A549 (cell line): Measurements from ENCODE around the gene CETP. TPM values are rescaled to one million over a fixed set of nuclear protein-coding genes. Genes with fewer than 3 reads are reported as not detected.

Experiments used
- ATAC-seq, 2 experiments: fragments of 200-7000 bp in 1 of 2; fragments of >200 bp in 1 of 2; cut with Nextera tagmentation in 1 of 2; cut with Tn5 transposase in 1 of 2; 3 replicates each; pipeline versions ENCODE4 v1.8.0 to v1.9.1; 2018 to 2020; ENCODE audit warnings: mild to moderate bottlenecking in 1 of 2, moderate library complexity in 1 of 2
- CTCF ChIA-PET: fragments of 300-600 bp; sonication (Branson Sonifier 250); formaldehyde crosslinking; extraction: SDS; loops from one replicate; lab custom pipeline; 2021; ENCODE audit warnings: antibody characterized with exemption, inconsistent platforms; lab: Yijun Ruan, JAX
- POLR2A ChIA-PET: fragments of 350-600 bp; formaldehyde crosslinking; extraction: SDS; loops from one replicate; lab custom pipeline; 2021; ENCODE audit warnings: antibody characterized with exemption, inconsistent platforms; lab: Yijun Ruan, JAX
- DNase-seq, 2 experiments: peaks; one replicate each; pipeline versions ENCODE4 v3.0.0 to v3.0.0-alpha.2; 2011 to 2016; ENCODE audit warnings: low read depth in 1 of 2, low spot score in 1 of 2
- FAIRE-seq: peaks from 2 replicates; lab custom pipeline; 2011; peaks lifted over from hg19 to GRCh38; lab: Jason Lieb, UNC
- H3K27ac ChIP-seq, 2 experiments: fragments of >200 bp; sonication (Bioruptor Twin); formaldehyde crosslinking; 3 replicates each; pipeline ENCODE4 v1.5.1; 2016 to 2017
- H3K4me1 ChIP-seq: fragments of >200 bp; sonication (Bioruptor Twin); formaldehyde crosslinking; 3 replicates; pipeline ENCODE4 v1.6.1; 2016
- H3K4me2 ChIP-seq: fragments of >200 bp; sonication (Bioruptor Twin); formaldehyde crosslinking; 3 replicates; pipeline ENCODE4 v1.6.1; 2016
- H3K4me3 ChIP-seq: fragments of >200 bp; sonication (Bioruptor Twin); formaldehyde crosslinking; 3 replicates; pipeline ENCODE4 v1.5.1; 2016
- H3K9me3 ChIP-seq: fragments of >200 bp; sonication (Bioruptor Twin); formaldehyde crosslinking; 3 replicates; pipeline ENCODE4 v1.6.1; 2016
- BHLHE40 ChIP-seq: IDR thresholded peaks from 2 replicates; pipeline ENCODE4 v1.6.1; 2012; ENCODE audit warnings: low read depth, low read length, inconsistent platforms
- CBX2 ChIP-seq: fragments of 200-600 bp; sonication (generic); IDR thresholded peaks from 2 replicates; pipeline ENCODE4 v1.6.1; 2016; ENCODE audit warnings: low read depth, mild to moderate bottlenecking, borderline replicate concordance
- CEBPB ChIP-seq, 2 experiments: fragments of >200 bp in 1 of 2; sonication (Bioruptor Twin) in 1 of 2; formaldehyde crosslinking in 1 of 2; IDR thresholded peaks; 2 replicates each; pipeline ENCODE4 v1.6.1; 2012 to 2016
- CTCF ChIP-seq: fragments of >200 bp; sonication (Bioruptor Twin); formaldehyde crosslinking; IDR thresholded peaks from 3 replicates; pipeline ENCODE4 v1.5.1; 2016
- EHMT2 ChIP-seq: fragments of 200-600 bp; sonication (generic); IDR thresholded peaks from 2 replicates; pipeline ENCODE4 v1.6.1; 2016; ENCODE audit warnings: antibody characterized with exemption, low read depth, mild to moderate bottlenecking, moderate library complexity
- EP300 ChIP-seq, 2 experiments: fragments of >200 bp; sonication (Bioruptor Twin); formaldehyde crosslinking; IDR thresholded peaks; 2 replicates in 1 of 2; 3 replicates in 1 of 2; pipeline ENCODE4 v1.6.1; 2016 to 2017
- FOXS1 ChIP-seq: fragments of 250-450 bp; sonication (Bioruptor Pico); IDR thresholded peaks from 2 replicates; pipeline ENCODE4 v1.5.0; 2020; ENCODE audit warnings: mild to moderate bottlenecking, moderate library complexity
- HES2 ChIP-seq: fragments of >200 bp; sonication (Bioruptor Twin); formaldehyde crosslinking; IDR thresholded peaks from 2 replicates; pipeline ENCODE4 v1.6.1; 2016
- HMGXB4 ChIP-seq: fragments of 250-450 bp; sonication (Bioruptor Pico); IDR thresholded peaks from 2 replicates; pipeline ENCODE4 v1.5.0; 2021; ENCODE audit warnings: mild to moderate bottlenecking, moderate library complexity, borderline replicate concordance
- JUN ChIP-seq, 2 experiments: fragments of >200 bp; sonication (Bioruptor Twin); formaldehyde crosslinking; IDR thresholded peaks; 2 replicates in 1 of 2; 3 replicates in 1 of 2; pipeline ENCODE4 v1.6.1; 2016 to 2017
- NFE2L2 ChIP-seq: fragments of 150-350 bp; conservative IDR thresholded peaks from 2 replicates; pipeline ENCODE4 v1.6.1; 2014; ENCODE audit warnings: low read length
- POLR2AphosphoS2 ChIP-seq: conservative IDR thresholded peaks from 2 replicates; pipeline ENCODE4 v1.6.1; 2012; ENCODE audit warnings: low read length, improper control_type of control experiment, inconsistent platforms
- RAD21 ChIP-seq, 2 experiments: fragments of >200 bp in 1 of 2; sonication (Bioruptor Twin) in 1 of 2; formaldehyde crosslinking in 1 of 2; IDR thresholded peaks in 1 of 2; conservative IDR thresholded peaks in 1 of 2; 2 replicates in 1 of 2; 3 replicates in 1 of 2; pipeline ENCODE4 v1.6.1; 2012 to 2018; ENCODE audit warnings: inconsistent platforms in 1 of 2
- REST ChIP-seq: fragments of 200-600 bp; sonication (generic); IDR thresholded peaks from 2 replicates; pipeline ENCODE4 v1.6.1; 2016; ENCODE audit warnings: antibody characterized with exemption, mild to moderate bottlenecking, moderate library complexity
- TFCP2L1 ChIP-seq: fragments of 250-450 bp; sonication (Bioruptor Pico); IDR thresholded peaks from 2 replicates; pipeline ENCODE4 v1.5.0; 2021; ENCODE audit warnings: mild to moderate bottlenecking
- ZC3H11A ChIP-seq: fragments of 450-650 bp; IDR thresholded peaks from 2 replicates; pipeline ENCODE4 v1.6.1; 2014; ENCODE audit warnings: antibody characterized with exemption, mild to moderate bottlenecking
- WGBS: methylation state at CpG from one replicate; pipeline ENCODE4 v1.1.6; 2017; ENCODE audit errors: missing lambda C conversion rate; 5-methylcytosine and 5-hydroxymethylcytosine counted together
- polyA plus RNA-seq, 4 experiments: library from polyadenylated mRNA; depleted of rRNA in 3 of 4; stranded (reverse); fragments of >200 nt; fragmentation: RNase III in 1 of 4; extraction: RNeasy Plus Mini Kit Qiagen cat#74134 plus additional on column Dnase treatment in 1 of 4; gene quantifications; 2 replicates in 3 of 4; 3 replicates in 1 of 4; pipeline ENCODE4 v1.2.3, GENCODE V29; 2011 to 2017
- TF ChIP-seq, protein P1 (sequence below): IDR thresholded peaks from 2 replicates; pipeline ENCODE4 v1.6.1; 2012

CETP gene
- polyA plus RNA-seq, 2 of the 4 experiments (the other 2 are of a cell fraction) = not detected

- FAIRE-seq (no peak), ATAC-seq (peak in 1 of 2 experiments; percentile 37; a peak in 2 of 6 replicates), DNase-seq (no peak)
- Histone ChIP-seq H3K27ac (no peak overlapping the region), H3K9me3 (no peaks in the 10 kb centered on the region), H3K4me2 (no peak overlapping the region), H3K4me1 (no peaks in the 10 kb centered on the region), H3K4me3 (no peak overlapping the region)
- ChIA-PET CTCF (no interaction called here), POLR2A (no interaction called here)
- TF ChIP-seq TFCP2L1 (CRISPR knock-in tag) (no peak), JUN (IDR thresholded peaks at IDR 0.05) (no peak), HMGXB4 (CRISPR knock-in tag) (no peak), CBX2 (no peak), RAD21 (conservative IDR thresholded peaks at IDR 0.05 in 1 of 2, IDR thresholded peaks at IDR 0.05 in 1 of 2) (no peak), EP300 (IDR thresholded peaks at IDR 0.05) (no peak), CEBPB (IDR thresholded peaks at IDR 0.05) (no peak), ZC3H11A (no peak), CTCF (no peak), FOXS1 (CRISPR knock-in tag) (no peak), NFE2L2 (no peak), HES2 (no peak), POLR2AphosphoS2 (no peak)
- TF ChIP-seq, protein P1, sequence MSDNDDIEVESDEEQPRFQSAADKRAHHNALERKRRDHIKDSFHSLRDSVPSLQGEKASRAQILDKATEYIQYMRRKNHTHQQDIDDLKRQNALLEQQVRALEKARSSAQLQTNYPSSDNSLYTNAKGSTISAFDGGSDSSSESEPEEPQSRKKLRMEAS = no peak
- WGBS = 73% methylated on average over 15 of the region's 16 CpGs
Measured at GRCh38 chr16:57029161-57030160, 67.7 kb downstream of the CETP start.

DNA sequence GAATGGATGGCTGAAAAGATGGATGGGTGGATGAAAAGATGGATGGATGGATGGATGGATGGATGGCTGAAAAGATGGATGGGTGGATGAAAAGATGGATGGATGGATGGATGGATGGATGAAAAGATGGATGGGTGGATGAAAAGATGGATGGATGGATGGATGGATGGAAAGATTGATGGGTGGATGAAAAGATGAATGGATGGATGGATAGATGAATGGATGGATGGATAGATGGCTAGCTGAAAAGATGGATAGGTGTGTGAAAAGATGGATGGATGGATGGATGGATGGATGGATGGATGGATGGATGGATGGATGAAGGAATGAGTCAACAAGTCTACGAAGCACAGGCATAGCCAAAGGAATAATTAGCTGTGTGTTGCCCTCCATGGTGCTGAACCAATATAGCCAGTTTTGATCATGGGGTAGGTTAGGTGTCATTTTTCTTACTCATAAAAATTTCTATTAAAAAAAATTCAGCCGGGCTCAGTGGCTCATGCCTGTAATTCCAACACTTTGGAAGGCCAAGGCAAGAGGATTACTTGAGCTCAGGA, 68.7 kb downstream of the CETP start:
- no peak overlapping the region for H3K4me3 ChIP-seq
- 34% methylated on average over 2 of the region's 2 CpGs for WGBS
- ATAC-seq = no peak
- no peak for DNase-seq
- H3K4me1 ChIP-seq = no peaks in the 10 kb centered on the region
- ChIA-PET CTCF (interaction anchor here (0.6 kb wide), 1 partner anchor 445 kb away, joined by 5 read pairs; no protein-coding TSS in a partner anchor), POLR2A (no interaction called here)
- H3K4me2 ChIP-seq = no peak overlapping the region
- FAIRE-seq = no peak
- TF ChIP-seq EHMT2 = peak; percentile 33; the same call in 1 of the 2 replicates
- no peak for TF ChIP-seq BHLHE40
- TF ChIP-seq REST = peak; percentile 56; the same call in 1 of the 2 replicates
- no peaks in the 10 kb centered on the region for H3K9me3 ChIP-seq
- no peak overlapping the region for H3K27ac ChIP-seq
